ENCODE measurements around the gene KXD1. TPM values are rescaled to one million over a fixed set of nuclear protein-coding genes. Genes with fewer than 3 reads are reported as not detected.

The KXD1 gene
- total RNA-seq, 1 donor from 2014 or later = 68.3 TPM

GRCh38 chr19:18612051-18612771 lies 54.5 kb downstream of the KXD1 start:
- TF ChIP-seq CTCF (IDR thresholded peaks at IDR 0.05) = no peak
- intact Hi-C loops (cut with DNase I) = no loop called here
- Histone ChIP-seq H3K27me3 (peaks cover 90% of the 10 kb centered on the region), H3K36me3 (no peaks in the 10 kb centered on the region), H3K4me3 (peak overlapping the region; percentile 31), H3K4me1 (peaks cover 34% of the 10 kb centered on the region), H3K9me3 (no peaks in the 10 kb centered on the region), H3K27ac (no peak overlapping the region)
- ATAC-seq = no peak
- DNase-seq = no peak

- Histone ChIP-seq H3K36me3 (no peaks in the 10 kb centered on the region), H3K4me3 (peak within 1 kb of the TSS; percentile 31), H3K9me3 (no peaks in the 10 kb centered on the region), H3K27me3 (peaks cover 82% of the 10 kb centered on the region), H3K4me1 (peaks cover 26% of the 10 kb centered on the region), H3K27ac (no peak within 1 kb of the TSS)
- ATAC-seq (peak; percentile 4), DNase-seq (no peak)
- intact Hi-C loops (cut with DNase I) = no loop called here
- TF ChIP-seq CTCF (IDR thresholded peaks at IDR 0.05) = no peak
Observed at GRCh38 chr19:18612772-18613588, 55.3 kb downstream of the KXD1 start, which contains the start of gene TMEM59L. Gene TMEM59L (plus strand): TSS chr19:18612870. CDS start chr19:18612959, 89 bp downstream.

- intact Hi-C loops (cut with DNase I) = no loop called here
- no peaks in the 10 kb centered on the region for H3K36me3 ChIP-seq
- TF ChIP-seq CTCF (IDR thresholded peaks at IDR 0.05) = no peak
- ATAC-seq (no peak), DNase-seq (no peak)
- no peaks in the 10 kb centered on the region for H3K9me3 ChIP-seq
- no peak overlapping the region for H3K4me3 ChIP-seq
- no peak overlapping the region for H3K27ac ChIP-seq
- peaks cover 75% of the 10 kb centered on the region for H3K27me3 ChIP-seq
- peaks cover 25% of the 10 kb centered on the region for H3K4me1 ChIP-seq
Observed at GRCh38 chr19:18613589-18614234, 56.0 kb downstream of the KXD1 start.

- Histone ChIP-seq H3K27ac (no peak overlapping the region), H3K4me3 (no peak overlapping the region), H3K27me3 (peaks cover 51% of the 10 kb centered on the region), H3K9me3 (no peaks in the 10 kb centered on the region), H3K36me3 (no peaks in the 10 kb centered on the region), H3K4me1 (peaks cover 16% of the 10 kb centered on the region)
- intact Hi-C loops (cut with DNase I) = no loop called here
- ATAC-seq (no peak), DNase-seq (no peak)
- no peak for TF ChIP-seq CTCF (IDR thresholded peaks at IDR 0.05)
Observed at GRCh38 chr19:18616023-18616422, 58.4 kb downstream of the KXD1 start.

- TF ChIP-seq CTCF (IDR thresholded peaks at IDR 0.05) = no peak
- intact Hi-C loops (cut with DNase I) = no loop called here
- no peak overlapping the region for H3K27ac ChIP-seq
- no peak overlapping the region for H3K4me3 ChIP-seq
- ATAC-seq = no peak
- H3K4me1 ChIP-seq = peaks cover under 1% of the 10 kb centered on the region
- H3K9me3 ChIP-seq = no peaks in the 10 kb centered on the region
- H3K36me3 ChIP-seq = no peaks in the 10 kb centered on the region
- DNase-seq = no peak
- H3K27me3 ChIP-seq = peaks cover 36% of the 10 kb centered on the region
Observed at GRCh38 chr19:18617562-18617961, 59.9 kb downstream of the KXD1 start.
